GM19099 (cell line): ENCODE data around the gene DAGLB.

Source experiments
- POLR2A ChIP-seq: IDR thresholded peaks from 3 replicates; pipeline ENCODE4 v1.6.1; 2011; ENCODE audit warnings: low read depth; ENCODE audit not compliant: insufficient read length; ENCODE audit errors: extremely low read depth

Gene DAGLB

DNA sequence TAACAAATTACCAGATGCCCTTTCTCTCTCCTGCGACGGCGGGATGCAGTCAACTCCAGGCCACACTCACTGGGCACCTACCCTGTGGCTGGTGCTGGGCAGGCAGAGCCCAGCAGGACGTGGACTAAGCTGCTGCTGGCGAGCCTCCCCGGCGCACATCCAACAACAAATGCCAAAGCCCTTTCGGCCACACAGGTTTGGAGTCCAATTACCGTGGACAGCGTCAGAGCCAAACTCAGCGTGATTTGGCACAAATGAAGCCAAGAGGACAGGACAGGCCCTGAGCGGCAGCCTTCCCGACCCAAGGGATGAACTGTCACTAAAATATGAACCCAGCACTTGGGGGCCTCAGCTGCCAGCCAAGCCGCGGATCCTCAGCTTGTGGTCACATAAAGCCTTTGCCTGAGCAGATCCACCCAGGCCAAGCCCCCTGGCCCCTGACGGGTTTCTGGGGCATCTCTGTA is 28.4 kb downstream of the DAGLB start:
- no peak for TF ChIP-seq POLR2A

DNA sequence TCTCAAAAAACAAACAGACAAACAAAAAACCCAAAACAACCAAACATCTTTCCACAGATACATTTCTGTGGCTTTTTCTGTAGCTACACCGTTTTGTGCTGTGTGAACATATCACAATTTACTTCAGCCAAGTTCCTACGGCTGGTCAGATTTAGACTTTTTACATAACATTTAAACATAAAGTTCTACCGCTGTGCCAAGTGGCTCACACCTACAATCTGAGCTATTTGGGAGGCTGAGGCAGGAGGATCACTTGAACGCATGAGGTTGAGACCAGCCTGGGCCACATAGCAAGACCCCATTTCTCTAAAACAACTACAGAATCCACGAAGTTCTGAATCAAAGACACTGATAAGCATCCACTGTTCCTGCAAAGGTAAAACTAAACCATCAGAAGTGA is 30.3 kb downstream of the DAGLB start:
- no peak for TF ChIP-seq POLR2A

DNA sequence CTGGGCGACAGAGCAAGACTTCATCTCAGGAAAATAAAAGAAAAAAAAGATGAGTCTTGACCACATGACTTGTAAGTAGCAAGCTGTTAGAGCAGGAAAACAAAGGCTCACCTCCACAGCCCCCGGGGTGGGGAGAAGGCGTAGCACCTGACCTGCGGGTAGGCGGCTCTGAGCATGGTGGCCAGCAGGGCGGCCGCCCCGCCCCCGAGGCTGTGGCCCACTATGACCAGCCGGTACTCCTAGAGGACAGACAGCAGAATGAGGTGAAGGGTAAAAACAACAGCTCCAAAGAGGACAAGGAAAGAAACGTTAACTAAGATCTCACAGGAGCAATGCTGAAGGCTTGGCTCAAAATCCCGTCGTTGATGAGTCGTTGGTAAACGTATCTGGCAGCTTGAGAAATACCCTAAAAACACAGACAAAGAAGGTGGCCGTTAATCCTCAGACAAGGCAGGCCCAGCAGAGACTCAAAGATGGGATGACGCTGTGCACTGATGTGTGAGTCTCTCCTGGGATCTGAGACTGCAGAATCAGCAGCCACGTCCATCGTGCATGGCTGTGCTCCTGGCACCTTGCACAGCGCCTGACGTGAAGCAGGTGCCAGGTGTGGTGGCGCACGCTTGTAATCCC is 31.1 kb downstream of the DAGLB start:
- no peak for TF ChIP-seq POLR2A

DNA sequence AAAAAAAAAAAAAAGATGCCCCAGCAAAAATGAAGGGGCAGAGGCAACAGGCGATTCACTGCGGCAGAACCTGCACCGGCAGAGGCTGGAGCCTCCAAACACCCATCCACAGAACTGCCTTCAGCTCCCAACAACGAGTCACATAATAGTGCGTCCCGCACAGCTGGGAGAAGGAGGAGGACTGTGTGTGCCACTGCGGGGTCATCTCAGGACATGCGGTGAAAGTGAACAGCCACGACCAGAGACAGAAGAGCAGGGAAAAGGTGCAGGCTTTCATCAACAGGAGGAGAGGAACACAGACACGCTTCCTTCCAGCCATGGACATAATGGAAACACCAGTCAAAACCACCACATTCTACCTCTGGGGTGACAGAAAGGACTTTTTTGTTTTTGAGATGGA is 34.1 kb downstream of the DAGLB start:
- TF ChIP-seq POLR2A: no peak

DNA sequence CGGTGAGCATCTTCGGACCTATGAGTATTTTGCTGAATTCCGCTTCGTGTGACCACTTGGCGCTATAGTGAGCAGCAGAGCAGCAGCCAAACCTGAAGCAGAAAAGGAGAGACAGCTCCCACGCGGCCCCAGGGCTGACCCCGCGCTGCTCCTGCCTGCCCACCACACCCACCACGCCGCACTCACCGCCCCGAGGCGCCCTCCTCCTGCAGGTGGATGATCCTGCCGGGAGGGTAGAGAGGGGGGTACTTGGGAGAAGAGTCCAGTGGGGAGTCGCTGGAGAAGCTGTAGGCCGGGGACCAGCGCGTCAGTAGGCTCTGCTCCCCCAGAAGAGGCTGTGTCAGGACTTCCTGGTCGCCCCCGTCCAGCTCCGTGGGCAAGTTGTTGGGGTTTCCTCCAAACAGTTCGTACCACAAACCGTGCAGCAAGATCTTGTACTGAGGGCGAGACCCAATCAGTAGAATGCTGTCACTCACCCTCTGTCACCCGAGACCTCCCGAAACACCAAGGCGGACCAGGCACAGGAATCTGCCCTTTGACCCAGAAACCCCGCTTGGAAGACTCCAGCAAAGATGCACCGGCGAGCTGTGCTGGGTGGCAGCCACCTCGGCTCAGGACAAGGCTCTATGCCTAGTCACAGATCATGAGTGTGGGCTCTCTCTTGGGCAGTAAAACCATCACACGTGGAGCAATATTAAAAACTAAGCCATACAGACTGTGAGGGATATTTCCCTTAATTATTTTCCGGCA is 37.6 kb downstream of the DAGLB start:
- no peak for TF ChIP-seq POLR2A

DNA sequence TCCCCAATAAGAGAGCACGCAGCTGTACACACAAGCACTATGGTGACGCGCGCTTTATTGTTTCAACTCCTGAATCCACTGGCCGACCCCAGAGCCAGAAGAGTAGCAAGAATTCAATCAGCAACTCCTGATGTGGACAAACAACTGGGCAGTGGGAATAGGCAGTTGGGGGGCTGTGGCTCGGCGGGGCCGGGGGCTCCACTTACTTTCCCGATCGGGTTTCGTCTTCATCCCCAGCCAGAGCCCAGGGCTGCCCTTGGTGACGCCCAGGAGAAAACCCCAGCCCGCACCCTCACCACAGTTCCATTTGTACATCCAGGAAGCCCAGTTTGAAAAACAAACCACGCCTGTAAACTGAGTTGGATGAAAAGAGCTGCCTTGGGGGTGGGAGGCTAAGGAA is 38.7 kb downstream of the DAGLB start:
- no peak for TF ChIP-seq POLR2A

- TF ChIP-seq POLR2A: no peak
Measured at GRCh38 chr7:6407434-6407833, 40.3 kb downstream of the DAGLB start.

DNA sequence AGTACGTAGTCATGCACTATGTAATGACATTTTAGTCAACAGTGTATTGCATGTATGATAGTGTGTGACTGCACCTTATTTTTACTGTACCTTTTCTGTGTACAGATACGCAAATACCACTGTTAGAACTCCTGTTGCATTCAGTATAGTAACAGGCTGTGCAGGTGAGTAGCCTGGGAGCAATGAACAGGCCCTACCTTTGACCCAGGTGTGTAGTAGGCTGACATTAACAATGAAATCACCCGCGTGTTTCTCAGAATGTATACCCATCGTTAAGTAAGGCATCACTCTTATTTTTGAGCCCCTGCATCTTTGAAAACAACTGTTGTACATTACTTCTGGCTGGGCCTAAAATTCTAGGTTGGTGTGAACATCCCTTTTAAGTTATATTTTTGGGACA is 41.6 kb downstream of the DAGLB start:
- TF ChIP-seq POLR2A: no peak

- TF ChIP-seq POLR2A: no peak
Measured at GRCh38 chr7:6403907-6404306, 43.8 kb downstream of the DAGLB start.

DNA sequence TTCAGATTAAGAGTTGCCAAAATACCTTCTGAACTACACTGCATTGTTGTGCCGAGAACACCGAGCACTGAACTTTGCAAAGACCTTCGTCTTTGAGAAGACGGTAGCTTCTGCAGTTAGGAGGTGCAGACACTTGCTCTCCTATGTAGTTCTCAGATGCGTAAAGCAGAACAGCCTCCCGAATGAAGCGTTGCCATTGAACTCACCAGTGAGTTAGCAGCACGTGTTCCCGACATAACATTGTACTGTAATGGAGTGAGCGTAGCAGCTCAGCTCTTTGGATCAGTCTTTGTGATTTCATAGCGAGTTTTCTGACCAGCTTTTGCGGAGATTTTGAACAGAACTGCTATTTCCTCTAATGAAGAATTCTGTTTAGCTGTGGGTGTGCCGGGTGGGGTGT is 45.0 kb downstream of the DAGLB start:
- TF ChIP-seq POLR2A: no peak

GRCh38 chr7:6402041-6402440 is 45.7 kb downstream of the DAGLB start:
- TF ChIP-seq POLR2A: no peak

DNA sequence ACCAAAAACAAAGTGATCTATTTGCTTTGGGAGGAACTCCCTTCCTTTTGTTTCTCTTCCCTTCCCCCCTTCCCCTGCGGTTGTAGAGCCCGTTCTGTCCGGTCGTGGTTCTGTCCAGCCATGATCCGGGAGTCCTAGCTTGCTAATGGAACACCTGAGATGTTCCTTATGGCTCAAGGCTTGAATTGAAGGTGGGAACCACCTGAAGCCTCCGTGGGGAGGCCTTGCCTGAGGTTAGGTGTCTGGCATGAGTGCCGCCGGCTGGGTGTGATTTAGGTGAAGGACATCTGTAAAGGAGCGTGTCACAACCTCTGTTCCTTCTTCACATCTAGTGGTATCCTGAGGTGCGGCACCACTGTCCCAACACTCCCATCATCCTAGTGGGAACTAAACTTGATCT is 46.2 kb downstream of the DAGLB start:
- TF ChIP-seq POLR2A: no peak

DNA sequence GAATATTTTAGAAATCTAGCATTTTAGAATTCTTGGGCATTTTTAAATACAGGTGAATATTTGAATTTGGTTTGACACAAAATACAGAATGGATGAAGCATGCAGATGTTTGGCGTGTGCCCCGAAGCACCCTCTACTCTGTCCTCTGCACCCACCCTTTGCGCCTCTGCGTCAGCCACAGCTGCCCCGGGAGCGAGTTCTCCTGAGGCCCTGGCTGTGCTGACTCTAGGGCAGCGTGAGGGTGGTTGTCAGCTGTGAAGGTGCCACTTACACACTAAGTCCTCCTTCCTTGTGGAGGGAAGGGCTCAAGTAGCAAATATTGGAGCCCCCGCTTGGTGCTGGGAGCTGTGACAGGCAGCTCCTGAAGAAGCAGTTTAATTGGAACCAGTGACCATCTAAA is 48.4 kb downstream of the DAGLB start:
- TF ChIP-seq POLR2A: no peak

DNA sequence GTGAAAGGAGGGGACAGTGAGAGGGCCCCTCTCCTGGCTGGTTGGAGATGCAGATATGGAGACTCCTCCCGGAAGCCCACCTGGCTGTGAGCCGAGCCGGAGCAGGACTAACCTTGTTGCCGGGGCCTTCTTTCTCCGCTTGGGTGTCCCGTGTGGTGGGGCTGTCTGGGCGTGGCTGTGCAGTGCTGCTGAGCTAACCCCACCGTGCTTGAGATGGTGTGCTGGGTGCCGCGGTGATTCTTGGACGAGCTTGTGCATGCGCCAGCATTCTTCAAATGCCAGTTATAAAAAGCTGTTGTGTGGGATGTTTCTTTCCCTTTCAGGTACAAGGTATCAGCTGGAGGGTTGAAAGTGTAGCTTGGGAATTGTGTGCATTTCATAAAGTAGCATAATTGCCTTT is 48.8 kb downstream of the DAGLB start:
- TF ChIP-seq POLR2A: no peak

- TF ChIP-seq POLR2A: no peak
Measured at GRCh38 chr7:6395898-6396595, 51.7 kb downstream of the DAGLB start.

DNA sequence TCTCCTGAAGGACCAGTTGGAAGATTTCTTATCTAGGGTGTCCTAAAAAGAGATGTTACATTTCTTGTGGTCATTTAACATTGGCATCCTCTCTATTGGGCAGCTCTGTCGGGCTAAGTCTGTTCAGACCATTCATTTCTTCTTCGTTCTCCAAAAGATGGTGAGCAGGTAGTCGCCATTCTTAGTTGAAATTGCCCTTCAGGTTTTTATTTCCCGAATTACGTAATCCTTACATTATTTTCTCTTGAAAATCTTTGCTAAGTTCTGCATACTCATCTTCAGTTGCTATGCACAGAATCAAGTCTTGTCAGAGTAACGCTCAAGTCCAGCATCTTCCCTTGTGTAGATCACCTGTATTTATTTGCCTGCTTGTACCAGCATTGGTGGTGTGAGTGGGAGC is 53.6 kb downstream of the DAGLB start:
- no peak for TF ChIP-seq POLR2A
